SU-DHL-6 (cell line): Measurements from ENCODE around the gene AIP.

Experiments
- H2AFZ ChIP-seq: fragments of 200-600 bp; sonication (generic); 2 replicates; pipeline ENCODE4 v1.6.1; 2014; ENCODE audit warnings: low read depth, mild to moderate bottlenecking, moderate library complexity, mixed read lengths, antibody characterized with exemption, low read length; ENCODE audit not compliant: severe bottlenecking
- H3F3A ChIP-seq: fragments of 200-600 bp; shearing (Covaris generic); 2 replicates; pipeline ENCODE4 v1.6.0; 2016; ENCODE audit warnings: antibody characterized with exemption, mild to moderate bottlenecking; ENCODE audit not compliant: insufficient read depth
- H3K27ac ChIP-seq: fragments of 200-600 bp; sonication (generic); 2 replicates; pipeline ENCODE4 v1.5.1; 2016; ENCODE audit warnings: low read depth, mild to moderate bottlenecking, low read length, moderate library complexity, mixed read lengths
- H3K27me3 ChIP-seq: fragments of 200-600 bp; sonication (generic), shearing (Covaris generic); 2 replicates; pipeline ENCODE4 v1.6.0; 2014; ENCODE audit warnings: mild to moderate bottlenecking, low read length
- H3K36me3 ChIP-seq: fragments of 200-600 bp; sonication (generic); 2 replicates; pipeline ENCODE4 v1.6.1; 2014; ENCODE audit warnings: mild to moderate bottlenecking, low read length, mixed read lengths
- H3K4me2 ChIP-seq: fragments of 300-600, 200-600 bp; shearing (Covaris generic), sonication (generic); 2 replicates; pipeline ENCODE4 v1.6.0; 2014; ENCODE audit warnings: low read length, low read depth, mild to moderate bottlenecking; ENCODE audit not compliant: poor library complexity, severe bottlenecking
- H3K4me3 ChIP-seq: fragments of 200-600 bp; sonication (generic); 2 replicates; pipeline ENCODE4 v1.5.1; 2014; ENCODE audit warnings: antibody characterized with exemption, low read length, mild to moderate bottlenecking, mixed read lengths; ENCODE audit not compliant: insufficient read depth, poor library complexity, severe bottlenecking
- H3K79me2 ChIP-seq: fragments of 200-600 bp; sonication (generic); 2 replicates; pipeline ENCODE4 v1.6.1; 2014; ENCODE audit warnings: mild to moderate bottlenecking, low read length, moderate library complexity; ENCODE audit not compliant: insufficient read depth
- H3K9ac ChIP-seq: fragments of 200-600 bp; sonication (generic); 2 replicates; pipeline ENCODE4 v1.7.0; 2014; ENCODE audit warnings: mild to moderate bottlenecking, low read length
- H3K9me2 ChIP-seq: fragments of 200-600 bp; sonication (generic); replicated peaks from 2 replicates; pipeline ENCODE4 v1.6.1; 2014; ENCODE audit warnings: low read length; ENCODE audit not compliant: insufficient read depth
- H3K9me3 ChIP-seq: fragments of 200-600 bp; sonication (generic); 2 replicates; pipeline ENCODE4 v1.6.1; 2014; ENCODE audit warnings: low read length, mixed read lengths; ENCODE audit not compliant: insufficient read depth
- H4K20me1 ChIP-seq: fragments of 200-600 bp; sonication (generic); 2 replicates; pipeline ENCODE4 v1.6.1; 2014; ENCODE audit warnings: low read depth, mild to moderate bottlenecking, antibody characterized with exemption, low read length, moderate library complexity, mixed read lengths
- EZH2phosphoT487 ChIP-seq: fragments of 200-600 bp; sonication (generic), shearing (Covaris generic); conservative IDR thresholded peaks from 2 replicates; pipeline ENCODE4 v1.6.1; 2018; ENCODE audit warnings: mild to moderate bottlenecking, antibody characterized with exemption, low read length, moderate library complexity, mixed read lengths
- TF ChIP-seq, protein P1 (sequence below): fragments of 200-600 bp; sonication (generic); IDR thresholded peaks from one replicate; pipeline ENCODE4 v1.5.1; 2017; ENCODE audit warnings: antibody characterized with exemption, mild to moderate bottlenecking, low read length, moderate library complexity; ENCODE audit not compliant: insufficient read depth, poor library complexity, severe bottlenecking

AIP gene

DNA sequence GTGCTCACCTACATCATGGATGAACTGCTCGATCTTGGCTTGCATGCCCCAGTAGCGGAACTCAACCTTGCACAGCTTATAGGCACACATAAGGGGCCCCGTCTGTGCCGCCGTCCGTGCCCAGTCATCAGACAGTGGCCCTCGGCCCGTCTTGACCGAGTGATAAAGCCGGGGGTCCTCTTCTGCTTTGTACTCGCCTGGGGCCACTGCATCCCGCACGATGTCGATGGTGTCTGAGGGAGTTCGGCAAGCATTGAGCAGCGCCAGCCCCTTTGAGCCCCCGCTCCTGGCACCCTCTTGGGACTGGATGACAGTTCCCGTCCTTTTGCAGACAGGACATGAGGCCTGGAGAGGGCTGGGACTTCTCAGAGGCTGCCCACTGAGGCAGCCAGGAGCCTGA lies 19.0 kb downstream of the AIP start:
- Histone ChIP-seq H3K4me3 (no peak overlapping the region), H3K27ac (no peak overlapping the region), H3K36me3 (no peaks in the 10 kb centered on the region)

DNA sequence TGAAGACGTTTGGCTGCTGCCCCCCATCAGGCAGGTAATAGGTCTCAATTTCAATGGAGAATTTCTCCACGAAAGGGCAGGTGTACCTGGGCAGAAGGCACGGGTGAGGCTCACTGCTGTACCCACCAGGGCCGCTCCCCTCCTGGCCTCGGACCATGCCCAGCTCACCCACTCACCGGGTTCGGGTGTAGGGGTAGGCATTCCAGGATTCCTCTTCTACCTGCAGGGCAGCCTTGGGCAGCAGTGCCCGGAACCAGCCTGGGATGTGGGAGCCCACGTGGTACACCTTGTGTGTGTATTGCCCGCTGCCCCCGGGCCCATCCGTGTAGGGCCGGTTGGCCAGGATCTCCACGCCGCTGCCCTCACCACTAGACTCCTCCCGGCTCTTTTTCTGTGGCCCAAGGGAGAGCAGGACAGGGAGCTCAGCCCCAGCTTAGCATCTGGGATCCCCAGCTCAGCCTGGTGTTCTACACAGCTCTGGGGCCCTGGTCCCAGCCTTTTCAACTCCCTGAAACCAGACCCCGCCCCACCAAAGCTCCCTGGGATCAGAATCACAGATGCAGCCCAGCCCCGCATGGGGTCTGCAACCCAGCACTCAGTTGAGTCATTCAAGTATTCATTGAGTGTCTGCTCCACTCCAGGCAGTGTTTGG lies 19.6 kb downstream of the AIP start:
- Histone ChIP-seq H3K9ac (no peak overlapping the region), H3K9me3 (no peaks in the 10 kb centered on the region), H3K27ac (no peak overlapping the region), H3K36me3 (no peaks in the 10 kb centered on the region), H3K27me3 (no peaks in the 10 kb centered on the region), H2AFZ (no peak overlapping the region), H3K4me3 (no peak overlapping the region), H3K9me2 (no peaks in the 10 kb centered on the region), H3K79me2 (peaks cover 23% of the 10 kb centered on the region), H3F3A (peaks cover 13% of the 10 kb centered on the region), H3K4me2 (no peak overlapping the region), H4K20me1 (no peaks in the 10 kb centered on the region; the same call in 1 of the 2 replicates)
- no peak for TF ChIP-seq EZH2phosphoT487
- TF ChIP-seq, protein P1, sequence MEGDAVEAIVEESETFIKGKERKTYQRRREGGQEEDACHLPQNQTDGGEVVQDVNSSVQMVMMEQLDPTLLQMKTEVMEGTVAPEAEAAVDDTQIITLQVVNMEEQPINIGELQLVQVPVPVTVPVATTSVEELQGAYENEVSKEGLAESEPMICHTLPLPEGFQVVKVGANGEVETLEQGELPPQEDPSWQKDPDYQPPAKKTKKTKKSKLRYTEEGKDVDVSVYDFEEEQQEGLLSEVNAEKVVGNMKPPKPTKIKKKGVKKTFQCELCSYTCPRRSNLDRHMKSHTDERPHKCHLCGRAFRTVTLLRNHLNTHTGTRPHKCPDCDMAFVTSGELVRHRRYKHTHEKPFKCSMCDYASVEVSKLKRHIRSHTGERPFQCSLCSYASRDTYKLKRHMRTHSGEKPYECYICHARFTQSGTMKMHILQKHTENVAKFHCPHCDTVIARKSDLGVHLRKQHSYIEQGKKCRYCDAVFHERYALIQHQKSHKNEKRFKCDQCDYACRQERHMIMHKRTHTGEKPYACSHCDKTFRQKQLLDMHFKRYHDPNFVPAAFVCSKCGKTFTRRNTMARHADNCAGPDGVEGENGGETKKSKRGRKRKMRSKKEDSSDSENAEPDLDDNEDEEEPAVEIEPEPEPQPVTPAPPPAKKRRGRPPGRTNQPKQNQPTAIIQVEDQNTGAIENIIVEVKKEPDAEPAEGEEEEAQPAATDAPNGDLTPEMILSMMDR, result no peak

More for the DNA sequence above, 19.0 kb downstream of the AIP start:
- Histone ChIP-seq H3F3A (peaks cover 13% of the 10 kb centered on the region), H3K9me3 (no peaks in the 10 kb centered on the region), H2AFZ (no peak overlapping the region), H3K27me3 (no peaks in the 10 kb centered on the region), H4K20me1 (no peaks in the 10 kb centered on the region; the same call in 1 of the 2 replicates), H3K9ac (no peak overlapping the region), H3K79me2 (peaks cover 17% of the 10 kb centered on the region), H3K4me2 (no peak overlapping the region), H3K9me2 (no peaks in the 10 kb centered on the region)
- no peak for TF ChIP-seq EZH2phosphoT487
- TF ChIP-seq, protein P1, result no peak

DNA sequence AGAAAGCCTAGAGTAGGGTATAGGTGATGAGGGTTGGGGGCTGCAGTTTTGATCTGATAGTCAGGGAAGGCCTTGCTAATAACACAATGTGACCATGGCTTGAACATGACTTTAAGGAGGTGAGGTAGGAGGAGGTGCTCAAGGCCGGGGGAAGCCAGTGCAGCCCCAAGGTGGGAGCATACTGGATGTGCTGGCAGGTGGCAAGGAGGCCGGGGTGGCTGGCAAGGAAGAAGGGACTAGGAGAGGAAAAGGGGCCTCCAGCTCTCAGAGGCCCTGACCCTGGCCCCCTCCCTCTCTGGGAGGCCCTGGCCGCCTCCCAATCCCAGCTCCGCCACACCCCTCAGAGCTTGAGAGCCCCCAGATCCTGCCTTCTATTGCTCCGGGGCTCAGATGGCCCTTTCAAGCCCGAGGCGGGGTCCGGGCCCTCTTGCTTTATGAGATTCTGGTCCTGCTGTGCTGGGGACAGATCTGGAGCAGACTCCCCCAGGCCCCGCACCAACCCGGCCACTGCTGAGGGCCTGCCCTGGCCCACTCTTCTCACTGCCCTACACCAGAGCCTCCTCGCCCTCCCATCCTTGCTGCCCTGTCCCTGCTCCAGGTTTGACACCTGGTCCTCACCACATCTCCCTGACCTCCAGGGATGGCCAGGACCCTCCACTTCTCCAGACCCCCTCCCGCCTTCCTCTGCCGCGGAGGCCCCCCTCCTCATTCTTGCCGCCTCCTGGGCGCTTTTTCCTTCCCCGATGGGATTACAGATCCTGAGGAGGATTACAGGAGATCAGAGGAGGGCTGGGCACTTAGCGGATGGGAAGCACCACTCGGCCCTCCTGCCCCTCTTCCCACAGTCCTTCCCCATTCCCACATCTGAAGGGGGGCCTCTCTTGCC lies 20.5 kb downstream of the AIP start:
- Histone ChIP-seq H3F3A (peaks cover 13% of the 10 kb centered on the region), H3K4me2 (peak overlapping the region; percentile 76), H4K20me1 (no peaks in the 10 kb centered on the region; the same call in 1 of the 2 replicates), H3K9me2 (no peaks in the 10 kb centered on the region), H3K9me3 (no peaks in the 10 kb centered on the region), H3K9ac (peak overlapping the region; percentile 98), H3K36me3 (no peaks in the 10 kb centered on the region), H3K79me2 (peaks cover 24% of the 10 kb centered on the region), H3K27me3 (no peaks in the 10 kb centered on the region), H3K4me3 (peak overlapping the region; percentile 98), H3K27ac (no peak overlapping the region), H2AFZ (no peak overlapping the region)
- TF ChIP-seq, protein P1, result no peak
- no peak for TF ChIP-seq EZH2phosphoT487
